GM12878 (cell line): ENCODE measurements around the gene UBE2M. TPM values are rescaled to one million over a fixed set of nuclear protein-coding genes. Genes with fewer than 3 reads are reported as not detected.

Experiments
- ATAC-seq: fragments of 200-7000 bp; cut with Tn5 transposase; 3 replicates; pipeline ENCODE4 v1.9.1; 2020; ENCODE audit warnings: mild to moderate bottlenecking, moderate library complexity
- BruUV-seq: library from RNA; stranded (reverse); fragments of 400-500 nt; replicated peaks from 2 replicates; lab custom pipeline; 2021; lab: Mats Ljungman, UMichigan
- CTCF ChIA-PET: fragments of 300-600 bp; sonication (Branson Sonifier 250); formaldehyde crosslinking; extraction: SDS; loops from one replicate; lab custom pipeline; 2021; ENCODE audit warnings: inconsistent platforms; lab: Yijun Ruan, JAX
- POLR2A ChIA-PET: fragments of 350-600 bp; formaldehyde crosslinking; extraction: SDS; loops from one replicate; lab custom pipeline; 2021; ENCODE audit warnings: inconsistent platforms; lab: Charles Lee
- RAD21 ChIA-PET: fragments of 300-600 bp; sonication (Branson Sonifier 250); formaldehyde crosslinking; loops from one replicate; lab custom pipeline; 2023; ENCODE audit warnings: antibody characterized with exemption; ENCODE audit not compliant: unreplicated experiment; lab: Charles Lee
- SMC1A ChIA-PET: fragments of 300-600 bp; sonication (Branson Sonifier 250); formaldehyde crosslinking; loops from one replicate; lab custom pipeline; 2023; ENCODE audit not compliant: unreplicated experiment, uncharacterized antibody; lab: Charles Lee
- DNase-seq: peaks from one replicate; pipeline ENCODE4 v3.0.0-alpha.2; 2011; ENCODE audit warnings: low read depth, low spot score
- FAIRE-seq: peaks from 3 replicates; lab custom pipeline; 2011; peaks lifted over from hg19 to GRCh38; lab: Jason Lieb, UNC
- H2AFZ ChIP-seq: 2 replicates; pipeline ENCODE4 v1.6.0; 2011; ENCODE audit warnings: low read depth, low read length, control low read depth; ENCODE audit not compliant: control insufficient read depth
- H3K27ac ChIP-seq: 2 replicates; pipeline ENCODE4 v1.5.1; 2011; ENCODE audit warnings: control low read depth; ENCODE audit not compliant: control insufficient read depth, insufficient read depth
- H3K27me3 ChIP-seq, 2 experiments: replicated peaks in 1 of 2; 2 replicates each; pipeline versions ENCODE4 v1.6.0 to v1.6.1; 2011; ENCODE audit warnings: low read length in 1 of 2; ENCODE audit not compliant: control insufficient read depth in 2 of 2, insufficient read depth in 2 of 2
- H3K36me3 ChIP-seq, 2 experiments: 2 replicates each; pipeline ENCODE4 v1.5.1; 2011; ENCODE audit warnings: low read length in 1 of 2; ENCODE audit not compliant: control insufficient read depth in 2 of 2, insufficient read depth in 2 of 2
- H3K4me1 ChIP-seq: 2 replicates; pipeline ENCODE4 v1.6.1; 2011; ENCODE audit warnings: mild to moderate bottlenecking, low read length, moderate library complexity, mixed read lengths; ENCODE audit not compliant: control insufficient read depth, insufficient read depth
- H3K4me2 ChIP-seq: 2 replicates; pipeline ENCODE4 v1.6.0; 2011; ENCODE audit warnings: control low read depth; ENCODE audit not compliant: control insufficient read depth, insufficient read depth
- H3K4me3 ChIP-seq: fragments of 200-600 bp; sonication (generic); 2 replicates; pipeline ENCODE4 v1.5.1; 2016
- H3K79me2 ChIP-seq: 2 replicates; pipeline ENCODE4 v1.6.0; 2011; ENCODE audit warnings: low read length; ENCODE audit not compliant: control insufficient read depth, insufficient read depth
- H3K9ac ChIP-seq: 2 replicates; pipeline ENCODE4 v1.8.0; 2011; ENCODE audit warnings: low read length, control low read depth, mixed read lengths; ENCODE audit not compliant: control insufficient read depth, insufficient read depth
- H3K9me3 ChIP-seq: replicated peaks from 3 replicates; pipeline ENCODE4 v1.5.1; 2011; ENCODE audit warnings: mild to moderate bottlenecking, low read length; ENCODE audit not compliant: control insufficient read depth, insufficient read depth
- H4K20me1 ChIP-seq: 2 replicates; pipeline ENCODE4 v1.6.0; 2011; ENCODE audit not compliant: control insufficient read depth, insufficient read depth
- ATF7 ChIP-seq: fragments of 450-650 bp; IDR thresholded peaks from 2 replicates; pipeline ENCODE4 v1.6.1; 2016; ENCODE audit warnings: low read depth, mild to moderate bottlenecking
- CHD4 ChIP-seq: fragments of 200-600 bp; sonication (generic); IDR thresholded peaks from 2 replicates; pipeline ENCODE4 v1.6.1; 2016; ENCODE audit warnings: mild to moderate bottlenecking
- IRF5 ChIP-seq: fragments of 450-650 bp; IDR thresholded peaks from 2 replicates; pipeline ENCODE4 v1.6.1; 2017; ENCODE audit warnings: borderline replicate concordance
- JUNB ChIP-seq: IDR thresholded peaks from 2 replicates; pipeline ENCODE4 v1.6.1; 2016; ENCODE audit warnings: antibody characterized with exemption, mild to moderate bottlenecking
- NFXL1 ChIP-seq: fragments of 450-650 bp; IDR thresholded peaks from 2 replicates; pipeline ENCODE4 v1.6.1; 2017; ENCODE audit warnings: antibody characterized with exemption, mild to moderate bottlenecking, borderline replicate concordance
- RELA ChIP-seq: fragments of 450-650 bp; IDR thresholded peaks from 2 replicates; pipeline ENCODE4 v1.8.0; 2014; ENCODE audit warnings: borderline replicate concordance; ENCODE audit not compliant: partially characterized antibody
- RELB ChIP-seq: fragments of 450-650 bp; IDR thresholded peaks from 2 replicates; pipeline ENCODE4 v1.6.1; 2017; ENCODE audit warnings: low read depth, mild to moderate bottlenecking, moderate library complexity
- SUPT20H ChIP-seq: IDR thresholded peaks from 2 replicates; pipeline ENCODE4 v1.6.1; 2011; ENCODE audit warnings: low read depth, mild to moderate bottlenecking, low read length, moderate library complexity, borderline replicate concordance; ENCODE audit not compliant: control insufficient read depth
- SUZ12 ChIP-seq: fragments of 200-600 bp; sonication (generic); IDR thresholded peaks from one replicate; pipeline ENCODE4 v1.6.1; 2018; ENCODE audit warnings: antibody characterized with exemption, mild to moderate bottlenecking; ENCODE audit not compliant: unreplicated experiment
- TCF3 ChIP-seq: IDR thresholded peaks from 2 replicates; pipeline ENCODE4 v1.6.1; 2012; ENCODE audit warnings: low read depth, mild to moderate bottlenecking, low read length, borderline replicate concordance; ENCODE audit not compliant: insufficient read depth
- YBX1 ChIP-seq: fragments of 450-650 bp; IDR thresholded peaks from 2 replicates; pipeline ENCODE4 v1.6.1; 2016; ENCODE audit warnings: antibody characterized with exemption
- ZBED1 ChIP-seq: IDR thresholded peaks from 2 replicates; pipeline ENCODE4 v1.6.1; 2016; ENCODE audit warnings: borderline replicate concordance
- ZBTB11 ChIP-seq: fragments of 450-650 bp; formaldehyde crosslinking; IDR thresholded peaks from 2 replicates; pipeline ENCODE4 v1.5.0; 2022; ENCODE audit warnings: mild to moderate bottlenecking, missing genetic modification characterization
- ZNF207 ChIP-seq: fragments of 450-650 bp; IDR thresholded peaks from 2 replicates; pipeline ENCODE4 v1.6.1; 2014; ENCODE audit warnings: antibody characterized with exemption, mild to moderate bottlenecking, borderline replicate concordance
- ZNF384 ChIP-seq: IDR thresholded peaks from 2 replicates; pipeline ENCODE4 v1.6.1; 2012; ENCODE audit warnings: low read depth, mild to moderate bottlenecking, low read length, improper control_type of control experiment, borderline replicate concordance
- WGBS: methylation state at CpG from one replicate; pipeline ENCODE4 v1.1.6; 2016; ENCODE audit warnings: low lambda C conversion rate; ENCODE audit not compliant: insufficient replicate concordance, insufficient coverage; ENCODE audit errors: missing lambda C conversion rate; 5-methylcytosine and 5-hydroxymethylcytosine counted together
- in situ Hi-C: fragments of 300-500 bp; cut with MboI; formaldehyde crosslinking; loops from 9 replicates; pipeline ENCODE4 v1.14.3; 2018; ENCODE audit warnings: mixed read lengths
- intact Hi-C: fragments of 100-400 bp; cut with micrococcal nuclease; formaldehyde crosslinking; loops from one replicate; pipeline ENCODE4 v1.14.2; 2022; ENCODE audit not compliant: unreplicated experiment
- polyA plus RNA-seq, 11 experiments: library from polyadenylated mRNA; depleted of rRNA in 4 of 11; unstranded in 6 of 11; stranded (reverse) in 5 of 11; fragments of >200 nt; fragmentation: Nextera tagmentation in 4 of 11; fragmentation: Illumina TruSeq in 1 of 11; extraction: Ambion mirVana in 4 of 11; extraction: Trizol in 1 of 11; gene quantifications; 1 replicate in 1 of 11; 2 replicates in 10 of 11; pipeline versions ENCODE4 v1.2.1 to v1.2.3, GENCODE V29; 2011 to 2016; ENCODE audit warnings: inconsistent platforms in 2 of 11, missing spikeins in 2 of 11, low read depth in 1 of 11
- total RNA-seq, 4 experiments: library from RNA; depleted of rRNA in 3 of 4; stranded (reverse); fragments of >200 nt in 3 of 4; fragmentation: Illumina TruSeq in 1 of 4; extraction: Trizol in 1 of 4; gene quantifications; 2 replicates each; pipeline versions ENCODE4 v1.2.1 to v1.2.3, GENCODE V29; 2013 to 2021

The UBE2M gene
- total and polyA plus RNA-seq, 10 of the 15 experiments (the other 5 are each of a cell fraction or from before 2014, with no cell fraction given): 1.4 to 105 (median 73.9) TPM

GRCh38 chr19:58556622-58557220 lies 1.7 kb downstream of the UBE2M start:
- peak overlapping the region; percentile 86 for H3K27ac ChIP-seq
- no peak for DNase-seq
- no peak for ATAC-seq
- H3K36me3 ChIP-seq: peaks cover 5 to 13% of the 10 kb centered on the region in 2 experiments; a peak in 3 of 4 replicates
- peak overlapping the region; percentile 97 for H3K9ac ChIP-seq
- intact Hi-C loops (no loop called here), in situ Hi-C loops (no loop called here)
- WGBS: 42% methylated on average over 10 of the region's 10 CpGs
- CTCF ChIA-PET: interaction anchor here (0.7 to 1.6 kb wide), 3 partner anchors 19 to 37 kb away, joined by 3 to 4 read pairs (median 4); partner anchors contain the start of gene ZBTB45
- H4K20me1 ChIP-seq: no peaks in the 10 kb centered on the region
- SMC1A ChIA-PET: interaction anchor here (0.8 to 1.2 kb wide), 2 partner anchors 19 to 35 kb away, joined by 3 to 5 read pairs; no protein-coding TSS in a partner anchor
- H3K4me2 ChIP-seq: peak overlapping the region; percentile 96
- FAIRE-seq: no peak
- no peak overlapping the region for H2AFZ ChIP-seq
- H3K4me3 ChIP-seq: peak overlapping the region; percentile 99
- H3K27me3 ChIP-seq: no peaks in the 10 kb centered on the region
- RAD21 ChIA-PET: no interaction called here
- no peaks in the 10 kb centered on the region for H3K9me3 ChIP-seq
- POLR2A ChIA-PET: interaction anchor here (0.6 to 1.1 kb wide), 4 partner anchors 19 to 37 kb away, joined by 3 to 4 read pairs (median 3); partner anchors contain the start of gene ZBTB45
- peaks cover 45% of the 10 kb centered on the region for H3K79me2 ChIP-seq
- peaks cover 35% of the 10 kb centered on the region for H3K4me1 ChIP-seq
- BruUV-seq: no TSS peak
- no peak for TF ChIP-seq JUNB
- TF ChIP-seq TCF3: no peak
- TF ChIP-seq IRF5: no peak
- no peak for TF ChIP-seq ZNF207
- TF ChIP-seq YBX1: no peak
- TF ChIP-seq ZBTB11: no peak
- TF ChIP-seq ZNF384: no peak
- no peak for TF ChIP-seq ZBED1
- TF ChIP-seq SUPT20H: no peak
- TF ChIP-seq ATF7: no peak
- no peak for TF ChIP-seq NFXL1
- no peak for TF ChIP-seq RELA
- no peak for TF ChIP-seq SUZ12
- TF ChIP-seq RELB: no peak
- no peak for TF ChIP-seq CHD4
